Astrocyte of the cerebellum (primary cell): ENCODE measurements around the gene ANXA9.

Source experiments
- DNase-seq: peaks from one replicate; pipeline ENCODE4 v3.0.0-alpha.2; 2011; ENCODE audit warnings: low read depth
- H3K4me3 ChIP-seq: 2 replicates; pipeline ENCODE4 v1.5.1; 2011; ENCODE audit warnings: mild to moderate bottlenecking, low read depth, low read length, moderate library complexity
- in situ Hi-C: cut with HindIII; loops from 2 replicates; pipeline ENCODE4 v1.10.0; 2017; ENCODE audit warnings: low sequenced_read_pairs
- TF ChIP-seq, protein P1 (sequence below): IDR thresholded peaks from 2 replicates; pipeline ENCODE4 v1.5.1; 2012; ENCODE audit warnings: low read length, low read depth, moderate library complexity, mild to moderate bottlenecking; ENCODE audit errors: missing control alignments

ANXA9 gene

GRCh38 chr1:150995896-150996295 lies 13.8 kb downstream of the ANXA9 start:
- in situ Hi-C loops = no loop called here
- TF ChIP-seq, protein P1, sequence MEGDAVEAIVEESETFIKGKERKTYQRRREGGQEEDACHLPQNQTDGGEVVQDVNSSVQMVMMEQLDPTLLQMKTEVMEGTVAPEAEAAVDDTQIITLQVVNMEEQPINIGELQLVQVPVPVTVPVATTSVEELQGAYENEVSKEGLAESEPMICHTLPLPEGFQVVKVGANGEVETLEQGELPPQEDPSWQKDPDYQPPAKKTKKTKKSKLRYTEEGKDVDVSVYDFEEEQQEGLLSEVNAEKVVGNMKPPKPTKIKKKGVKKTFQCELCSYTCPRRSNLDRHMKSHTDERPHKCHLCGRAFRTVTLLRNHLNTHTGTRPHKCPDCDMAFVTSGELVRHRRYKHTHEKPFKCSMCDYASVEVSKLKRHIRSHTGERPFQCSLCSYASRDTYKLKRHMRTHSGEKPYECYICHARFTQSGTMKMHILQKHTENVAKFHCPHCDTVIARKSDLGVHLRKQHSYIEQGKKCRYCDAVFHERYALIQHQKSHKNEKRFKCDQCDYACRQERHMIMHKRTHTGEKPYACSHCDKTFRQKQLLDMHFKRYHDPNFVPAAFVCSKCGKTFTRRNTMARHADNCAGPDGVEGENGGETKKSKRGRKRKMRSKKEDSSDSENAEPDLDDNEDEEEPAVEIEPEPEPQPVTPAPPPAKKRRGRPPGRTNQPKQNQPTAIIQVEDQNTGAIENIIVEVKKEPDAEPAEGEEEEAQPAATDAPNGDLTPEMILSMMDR = peak; percentile 65
- DNase-seq = no peak
- no peak overlapping the region for H3K4me3 ChIP-seq

DNA sequence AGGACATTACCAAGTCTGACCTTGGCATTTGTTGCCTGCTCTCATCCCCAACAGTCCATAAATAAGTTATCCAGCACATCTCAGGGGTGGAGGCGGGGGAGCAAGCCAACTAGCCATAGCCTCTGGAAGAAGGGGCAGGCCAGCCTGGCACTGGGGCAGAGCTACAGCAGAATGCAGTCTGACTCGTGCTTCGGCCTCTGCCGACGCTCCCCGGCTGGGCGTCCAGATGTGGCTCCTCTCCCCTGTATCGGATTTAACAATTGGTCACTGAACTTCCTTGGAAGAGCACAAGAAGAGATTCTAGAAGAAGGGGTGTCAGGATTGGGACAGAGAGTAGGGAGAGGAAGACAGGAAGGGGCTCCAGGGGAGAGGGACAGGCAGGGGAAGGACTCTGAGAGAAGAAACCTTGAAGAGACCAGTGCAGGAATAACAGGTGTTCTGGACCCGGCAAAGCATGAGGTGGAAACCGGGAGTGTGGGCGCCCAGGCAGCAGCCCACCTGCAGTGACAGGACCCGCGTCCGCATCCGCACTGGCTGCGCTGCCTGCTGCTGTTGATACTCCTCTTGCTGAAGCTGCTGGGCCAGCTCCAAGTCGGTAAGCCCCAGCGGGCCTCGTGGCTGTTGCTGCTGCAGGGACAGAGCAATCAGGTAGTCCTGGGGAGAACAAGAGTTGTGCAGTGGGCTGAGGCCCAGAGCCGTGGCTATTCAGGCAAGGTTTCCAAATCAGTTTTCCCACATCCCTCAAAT lies 15.2 kb downstream of the ANXA9 start:
- no peak for DNase-seq
- no peak overlapping the region for H3K4me3 ChIP-seq
- in situ Hi-C loops = no loop called here
- TF ChIP-seq, protein P1 = no peak

GRCh38 chr1:150997949-150998348 lies 15.9 kb downstream of the ANXA9 start:
- in situ Hi-C loops = no loop called here
- TF ChIP-seq, protein P1 = no peak
- no peak overlapping the region for H3K4me3 ChIP-seq
- no peak for DNase-seq

DNA sequence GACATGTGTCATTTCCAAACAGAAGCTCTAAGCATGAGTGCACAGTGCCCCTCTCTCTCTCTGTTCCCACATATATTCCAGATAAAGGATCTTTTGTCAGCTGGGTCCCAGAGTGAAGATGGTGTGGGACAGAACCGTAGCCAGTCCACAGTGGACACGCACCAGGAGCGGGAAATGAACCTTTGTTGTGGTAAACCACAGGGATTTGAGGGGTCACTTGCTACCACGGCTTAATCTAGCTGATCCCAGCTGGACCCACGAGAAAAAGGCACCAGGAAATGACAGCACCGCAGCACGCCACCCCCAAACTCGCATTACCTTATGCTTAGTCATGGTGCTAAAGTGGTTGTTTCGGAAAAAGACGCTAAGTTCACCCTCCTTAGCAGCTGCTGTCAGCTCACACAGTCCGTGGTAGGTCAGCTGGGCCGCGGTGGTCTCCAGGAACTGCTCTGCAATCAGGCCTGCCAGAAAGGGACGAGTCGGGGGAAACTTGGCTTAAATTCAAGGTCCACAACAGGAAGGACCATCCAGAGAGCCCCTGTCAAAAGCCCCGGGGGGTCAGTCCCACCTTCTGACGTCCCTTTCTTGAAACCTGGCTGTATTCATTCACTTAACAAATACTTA lies 17.1 kb downstream of the ANXA9 start:
- TF ChIP-seq, protein P1 = no peak
- DNase-seq = no peak
- in situ Hi-C loops = no loop called here
- H3K4me3 ChIP-seq = no peak overlapping the region

DNA sequence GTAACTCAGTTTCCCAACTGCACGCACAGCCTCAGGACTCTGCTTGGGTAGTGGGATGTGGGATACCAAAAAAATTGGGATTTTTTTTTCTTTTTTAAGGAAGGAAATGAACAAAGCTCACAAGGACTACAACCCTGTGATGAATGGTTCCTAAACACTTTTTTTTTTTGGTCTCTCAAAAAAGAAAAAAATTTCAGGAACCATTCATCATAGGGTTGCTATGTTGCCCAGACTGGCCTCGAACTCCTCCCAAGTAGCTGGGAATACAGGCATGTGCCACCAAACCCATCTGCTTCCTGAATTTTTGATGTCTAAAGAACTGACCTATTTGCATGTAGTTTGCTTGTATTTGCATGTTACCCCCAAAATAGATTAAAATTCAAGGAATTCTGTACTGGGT lies 17.8 kb downstream of the ANXA9 start:
- TF ChIP-seq, protein P1 = no peak
- DNase-seq = no peak
- in situ Hi-C loops = no loop called here
- H3K4me3 ChIP-seq = no peak overlapping the region

GRCh38 chr1:151000408-151000807 lies 18.3 kb downstream of the ANXA9 start:
- H3K4me3 ChIP-seq = no peak overlapping the region
- in situ Hi-C loops = no loop called here
- no peak for DNase-seq
- TF ChIP-seq, protein P1 = no peak
